Measurements from ENCODE around the gene NAT9. TPM values are rescaled to one million over a fixed set of nuclear protein-coding genes. Genes with fewer than 3 reads are reported as not detected.
A peak's percentile ranks its signal among the peaks of the same experiment; 100 is the strongest.

Gene NAT9
- total RNA-seq, 2 donors from 2014 or later = 23.7 to 34.7 TPM

GRCh38 chr17:74807925-74808324 lies 31.8 kb upstream of the NAT9 start:
- ATAC-seq (no peak), DNase-seq (no peak)

GRCh38 chr17:74807441-74807840 lies 31.3 kb upstream of the NAT9 start:
- no peak for DNase-seq
- no peak for ATAC-seq
- intact Hi-C loops (cut with DNase I) = loop anchor here in 1 of 2 donors (5.0 kb wide), 1 partner anchor 50 kb away; the partner anchor contains the start of gene GRIN2C

More at GRCh38 chr17:74807925-74808324, 31.8 kb upstream of the NAT9 start:
- intact Hi-C loops (cut with DNase I) = loop anchor here in 1 of 2 donors (5.0 kb wide), 1 partner anchor 49 kb away; the partner anchor contains the start of gene GRIN2C

- intact Hi-C loops (cut with DNase I) = loop anchor here in 1 of 2 donors (5.0 kb wide), 1 partner anchor 51 kb away; the partner anchor contains the start of gene GRIN2C
- no peak for DNase-seq
- ATAC-seq = no peak
Measured at GRCh38 chr17:74806334-74806733, 30.2 kb upstream of the NAT9 start.

- ATAC-seq = peak; percentile 64 to 69
- intact Hi-C loops (cut with DNase I) = loop anchor here in 1 of 2 donors (5.0 kb wide), 1 partner anchor 52 kb away; the partner anchor contains the start of gene GRIN2C
- DNase-seq = peak; percentile 55
Measured at GRCh38 chr17:74805591-74805991, 29.4 kb upstream of the NAT9 start.

GRCh38 chr17:74804683-74805082 lies 28.5 kb upstream of the NAT9 start:
- intact Hi-C loops (cut with DNase I) = loop anchor here in 1 of 2 donors (5.0 kb wide), 1 partner anchor 53 kb away; the partner anchor contains the start of gene GRIN2C
- ATAC-seq = no peak
- DNase-seq = no peak

GRCh38 chr17:74803971-74804370 lies 27.8 kb upstream of the NAT9 start:
- DNase-seq = no peak
- ATAC-seq = no peak
- intact Hi-C loops (cut with DNase I) = no loop called here

- ATAC-seq (no peak), DNase-seq (no peak)
- intact Hi-C loops (cut with DNase I) = no loop called here
Measured at GRCh38 chr17:74803388-74803930, 27.3 kb upstream of the NAT9 start.

GRCh38 chr17:74801896-74802295 lies 25.8 kb upstream of the NAT9 start:
- no peak for DNase-seq
- intact Hi-C loops (cut with DNase I) = no loop called here
- no peak for ATAC-seq

- intact Hi-C loops (cut with DNase I) = no loop called here
- ATAC-seq = no peak
- DNase-seq = no peak
Measured at GRCh38 chr17:74800531-74800930, 24.4 kb upstream of the NAT9 start.

GRCh38 chr17:74799097-74799496 lies 23.0 kb upstream of the NAT9 start:
- intact Hi-C loops (cut with DNase I) = loop anchor here (10.0 kb wide), 1 partner anchor 156 kb away; no protein-coding TSS in a partner anchor
- ATAC-seq = no peak
- no peak for DNase-seq

GRCh38 chr17:74798239-74798707 lies 22.1 kb upstream of the NAT9 start:
- intact Hi-C loops (cut with DNase I) = loop anchor here (10.0 kb wide), 1 partner anchor 157 kb away; no protein-coding TSS in a partner anchor
- ATAC-seq (no peak), DNase-seq (no peak)

- ATAC-seq (no peak), DNase-seq (no peak)
- intact Hi-C loops (cut with DNase I) = loop anchor here (10.0 kb wide), 1 partner anchor 157 kb away; no protein-coding TSS in a partner anchor
Measured at GRCh38 chr17:74797824-74798223, 21.7 kb upstream of the NAT9 start.

- DNase-seq (no peak), ATAC-seq (no peak)
- intact Hi-C loops (cut with DNase I) = loop anchor here (10.0 kb wide), 1 partner anchor 158 kb away; no protein-coding TSS in a partner anchor
Measured at GRCh38 chr17:74796866-74797265, 20.7 kb upstream of the NAT9 start.

GRCh38 chr17:74796211-74796610 lies 20.1 kb upstream of the NAT9 start:
- ATAC-seq (no peak), DNase-seq (no peak)
- intact Hi-C loops (cut with DNase I) = loop anchor here (10.0 kb wide), 1 partner anchor 159 kb away; no protein-coding TSS in a partner anchor

GRCh38 chr17:74795327-74796020 lies 19.3 kb upstream of the NAT9 start:
- intact Hi-C loops (cut with DNase I) = loop anchor here (10.0 kb wide), 1 partner anchor 159 kb away; no protein-coding TSS in a partner anchor
- DNase-seq = no peak
- ATAC-seq = no peak

GRCh38 chr17:74792586-74793105 lies 16.5 kb upstream of the NAT9 start:
- DNase-seq = no peak
- no peak for ATAC-seq
- intact Hi-C loops (cut with DNase I) = loop anchor here (5.0 to 10.0 kb wide), 2 partner anchors 75 to 162 kb away; no protein-coding TSS in a partner anchor

GRCh38 chr17:74790161-74791058 lies 14.3 kb upstream of the NAT9 start:
- intact Hi-C loops (cut with DNase I) = loop anchor here (1.0 to 10.0 kb wide), 3 partner anchors 75 to 164 kb away; no protein-coding TSS in a partner anchor
- no peak for DNase-seq
- peak in 1 of 2 donors; percentile 14 for ATAC-seq

- intact Hi-C loops (cut with DNase I) = no loop called here
- no peak for DNase-seq
Measured at GRCh38 chr17:74786431-74787055, 10.4 kb upstream of the NAT9 start.

More at GRCh38 chr17:74786431-74787055, 10.4 kb upstream of the NAT9 start:
- no peak for ATAC-seq
